GM12891 (cell line): Measurements from ENCODE around the gene CMTR1.

Experiments used
- PAX5 ChIP-seq: IDR thresholded peaks from 2 replicates; pipeline ENCODE4 v1.6.1; 2011; ENCODE audit warnings: low read length, moderate library complexity, mild to moderate bottlenecking; ENCODE audit not compliant: insufficient read depth, severe bottlenecking
- POLR2A ChIP-seq: IDR thresholded peaks from 2 replicates; pipeline ENCODE4 v1.6.1; 2011; ENCODE audit warnings: low read depth, low read length, control low read depth
- POLR2AphosphoS5 ChIP-seq: IDR thresholded peaks from 2 replicates; pipeline ENCODE4 v1.6.1; 2011; ENCODE audit warnings: low read depth, low read length, control low read depth

DNA sequence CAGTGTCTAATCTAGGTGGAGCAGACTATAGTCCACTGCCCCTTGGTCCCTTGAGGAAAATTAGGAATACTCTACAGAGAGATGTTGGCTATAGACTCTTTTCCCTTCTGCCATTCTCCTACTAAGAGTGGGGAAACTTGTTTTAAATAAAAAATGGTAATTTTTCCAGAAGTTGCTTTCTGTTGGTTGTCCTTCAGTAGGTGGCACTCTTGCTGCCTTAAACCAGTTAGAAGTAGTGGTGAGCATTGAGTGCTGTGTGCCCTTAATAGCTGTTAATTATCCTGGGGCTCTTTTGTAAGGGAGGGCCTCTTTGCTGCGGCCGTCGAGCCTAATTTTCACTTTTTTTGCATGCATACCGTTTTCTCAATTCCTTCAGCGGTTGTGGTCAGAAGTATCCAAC, 2.8 kb downstream of the CMTR1 start:
- no peak for TF ChIP-seq POLR2A
- no peak for TF ChIP-seq PAX5
- TF ChIP-seq POLR2AphosphoS5: no peak
